Ishikawa (cell line): Measurements from ENCODE around the gene USP6NL.

Experiments used
- CEBPB ChIP-seq: IDR thresholded peaks from 2 replicates; pipeline ENCODE4 v1.6.1; 2012
- CREB1 ChIP-seq: IDR thresholded peaks from 2 replicates; pipeline ENCODE4 v1.6.1; 2012; ENCODE audit warnings: low read depth
- EGR1 ChIP-seq: IDR thresholded peaks from 2 replicates; pipeline ENCODE4 v1.6.1; 2012
- EP300 ChIP-seq: IDR thresholded peaks from 2 replicates; pipeline ENCODE4 v1.6.1; 2012; ENCODE audit warnings: borderline replicate concordance
- FOXM1 ChIP-seq: IDR thresholded peaks from 2 replicates; pipeline ENCODE4 v1.6.1; 2012; ENCODE audit warnings: low read depth, borderline replicate concordance
- MAX ChIP-seq: IDR thresholded peaks from 2 replicates; pipeline ENCODE4 v1.6.1; 2012
- NFIC ChIP-seq: IDR thresholded peaks from 2 replicates; pipeline ENCODE4 v1.6.1; 2012
- RAD21 ChIP-seq: IDR thresholded peaks from 2 replicates; pipeline ENCODE4 v1.6.1; 2012; ENCODE audit warnings: low read depth
- REST ChIP-seq: IDR thresholded peaks from 2 replicates; pipeline ENCODE4 v1.6.1; 2012; ENCODE audit warnings: low read depth, mild to moderate bottlenecking
- TAF1 ChIP-seq: IDR thresholded peaks from 2 replicates; pipeline ENCODE4 v1.6.1; 2012; ENCODE audit warnings: low read depth, mild to moderate bottlenecking
- TCF12 ChIP-seq: IDR thresholded peaks from 2 replicates; pipeline ENCODE4 v1.6.1; 2012; ENCODE audit warnings: low read depth
- TEAD4 ChIP-seq: IDR thresholded peaks from 2 replicates; pipeline ENCODE4 v1.6.1; 2012
- USF1 ChIP-seq: IDR thresholded peaks from 2 replicates; pipeline ENCODE4 v1.6.1; 2012
- YY1 ChIP-seq: IDR thresholded peaks from 2 replicates; pipeline ENCODE4 v1.6.1; 2012; ENCODE audit warnings: low read depth
- ZBTB7A ChIP-seq: IDR thresholded peaks from 2 replicates; pipeline ENCODE4 v1.6.1; 2012; ENCODE audit warnings: low read depth

The USP6NL gene

GRCh38 chr10:11447586-11447985 is 163.9 kb downstream of the USP6NL start:
- TF ChIP-seq NFIC (0 out of 2 replicates have a peak, but pooled peaks have one; percentile 33), YY1 (no peak)

GRCh38 chr10:11446864-11447263 is 164.6 kb downstream of the USP6NL start:
- TF ChIP-seq TCF12 (no peak), TAF1 (no peak), USF1 (no peak), ZBTB7A (no peak)

- TF ChIP-seq NFIC (no peak), EGR1 (no peak), TEAD4 (no peak), FOXM1 (no peak), ZBTB7A (no peak), USF1 (no peak)
These were observed 165.3 kb downstream of the USP6NL start for GRCh38 chr10:11446133-11446532.

GRCh38 chr10:11444531-11445228 is 166.8 kb downstream of the USP6NL start:
- no peak for TF ChIP-seq TEAD4
- TF ChIP-seq FOXM1 = no peak
- no peak for TF ChIP-seq RAD21
- no peak for TF ChIP-seq REST
- TF ChIP-seq USF1 = no peak
- no peak for TF ChIP-seq EP300
- no peak for TF ChIP-seq YY1
- no peak for TF ChIP-seq ZBTB7A
- TF ChIP-seq TCF12 = no peak
- TF ChIP-seq CREB1 = no peak
- TF ChIP-seq EGR1 = no peak
- no peak for TF ChIP-seq NFIC
- no peak for TF ChIP-seq CEBPB
- no peak for TF ChIP-seq MAX
- TF ChIP-seq TAF1 = no peak

GRCh38 chr10:11444155-11444530 is 167.3 kb downstream of the USP6NL start:
- TF ChIP-seq EGR1 = no peak
- no peak for TF ChIP-seq RAD21
- no peak for TF ChIP-seq MAX
- no peak for TF ChIP-seq TCF12
- TF ChIP-seq EP300 = no peak
- no peak for TF ChIP-seq ZBTB7A
- no peak for TF ChIP-seq FOXM1
- no peak for TF ChIP-seq CREB1
- no peak for TF ChIP-seq TAF1
- TF ChIP-seq NFIC = no peak
- no peak for TF ChIP-seq REST

GRCh38 chr10:11443468-11444154 is 167.8 kb downstream of the USP6NL start:
- TF ChIP-seq YY1 = no peak
- TF ChIP-seq CREB1 = no peak
- no peak for TF ChIP-seq FOXM1
- TF ChIP-seq REST = no peak
- no peak for TF ChIP-seq TAF1
- no peak for TF ChIP-seq RAD21
- TF ChIP-seq TEAD4 = no peak
- no peak for TF ChIP-seq ZBTB7A
- TF ChIP-seq EP300 = no peak
- TF ChIP-seq TCF12 = no peak
- TF ChIP-seq CEBPB = no peak
